Breast epithelium (tissue), 4 donors: ENCODE results near the gene NRIP2. TPM values are rescaled to one million over a fixed set of nuclear protein-coding genes. Genes with fewer than 3 reads are reported as not detected.

ENCODE experiments used
- DNase-seq, 2 donors: peaks; one replicate each; pipeline ENCODE4 v3.0.0-alpha.2; 2019; ENCODE audit warnings: low spot score in 2 of 2
- H3K27ac ChIP-seq, 2 donors: fragments of 200-600 bp; sonication (generic) in 1 of 2; one replicate each; pipeline ENCODE4 v1.5.1; 2016 to 2019; ENCODE audit warnings: mild to moderate bottlenecking in 1 of 2
- H3K27me3 ChIP-seq, 2 donors: fragments of 200-600 bp; sonication (generic) in 1 of 2; one replicate each; pipeline versions ENCODE4 v1.5.1 to v1.6.0; 2017 to 2019; ENCODE audit warnings: control low read depth in 1 of 2, mild to moderate bottlenecking in 1 of 2
- H3K36me3 ChIP-seq: fragments of 200-600 bp; one replicate; pipeline ENCODE4 v1.5.1; 2019
- H3K4me1 ChIP-seq, 2 donors: fragments of 200-600 bp; sonication (generic); one replicate each; pipeline ENCODE4 v1.5.1; 2016 to 2019; ENCODE audit warnings: control low read depth in 1 of 2
- H3K4me3 ChIP-seq, 3 donors: fragments of 200-600 bp; sonication (generic); 1 replicate in 2 of 3; 2 replicates in 1 of 3; pipeline ENCODE4 v1.5.1; 2016 to 2019; ENCODE audit warnings: mild to moderate bottlenecking in 3 of 3, moderate library complexity in 2 of 3
- H3K9me3 ChIP-seq, 2 donors: fragments of 200-600 bp; sonication (generic) in 1 of 2; one replicate each; pipeline ENCODE4 v1.5.1; 2016 to 2019; ENCODE audit warnings: control low read depth in 1 of 2
- CTCF ChIP-seq, 3 donors: fragments of 450-650 bp; IDR thresholded peaks; one replicate each; pipeline ENCODE4 v1.5.1; 2016 to 2017; ENCODE audit warnings: antibody characterized with exemption in 3 of 3, mild to moderate bottlenecking in 3 of 3, moderate library complexity in 3 of 3
- POLR2A ChIP-seq: fragments of 450-650 bp; IDR thresholded peaks from one replicate; pipeline ENCODE4 v1.6.1; 2016; ENCODE audit warnings: antibody characterized with exemption, mild to moderate bottlenecking, moderate library complexity
- POLR2AphosphoS5 ChIP-seq, 3 donors: sonication (generic); formaldehyde crosslinking; IDR thresholded peaks; one replicate each; pipeline ENCODE4 v1.6.1; 2017; ENCODE audit warnings: antibody characterized with exemption in 3 of 3
- intact Hi-C: fragments of 100-400 bp; cut with DNase I; formaldehyde crosslinking; loops from one replicate; pipeline ENCODE4 v1.15.1; 2023; ENCODE audit warnings: low total_unique reads
- total RNA-seq, 3 donors: library from RNA; depleted of rRNA; stranded (reverse); fragments of >200 nt; gene quantifications; one replicate each; pipeline ENCODE4 v1.1.0, GENCODE V29; 2016

Gene NRIP2
- total RNA-seq: 1 to 10 TPM in 2 of 3 donors, under 1 TPM in 1; 0.16 to 1.6 (median 1.2) TPM

- no peak for DNase-seq
- peak within 1 kb of the TSS in 1 of 2 donors; percentile 62 for H3K27ac ChIP-seq
- H3K36me3 ChIP-seq: no peaks in the 10 kb centered on the region
- peak within 1 kb of the TSS in 2 of 3 donors; percentile 42 to 58 for H3K4me3 ChIP-seq
- no peaks in the 10 kb centered on the region for H3K9me3 ChIP-seq
- no peak for TF ChIP-seq CTCF (IDR thresholded peaks at IDR 0.05)
- no peaks in the 10 kb centered on the region for H3K27me3 ChIP-seq
- intact Hi-C loops: no loop called here
- H3K4me1 ChIP-seq: no peaks in the 10 kb centered on the region
Observed at GRCh38 chr12:2834581-2835491, at the start of gene NRIP2. NRIP2 (minus strand) TSS chr12:2835035; CDS start chr12:2834983, 52 bp downstream.

GRCh38 chr12:2879853-2880252 lies 45.0 kb upstream of the NRIP2 start:
- H3K4me1 ChIP-seq: peaks cover 7 to 13% of the 10 kb centered on the region in 2 donors
- TF ChIP-seq POLR2AphosphoS5 (IDR thresholded peaks at IDR 0.05) (no peak), POLR2A (no peak), CTCF (IDR thresholded peaks at IDR 0.05) (no peak)
- no peak overlapping the region for H3K27ac ChIP-seq
- DNase-seq: no peak
- no peak overlapping the region for H3K4me3 ChIP-seq
- H3K9me3 ChIP-seq: no peaks in the 10 kb centered on the region
- intact Hi-C loops: loop anchor here (5.0 kb wide), 1 partner anchor 68 kb away; the partner anchor contains the start of gene ITFG2
- no peaks in the 10 kb centered on the region for H3K36me3 ChIP-seq
- no peaks in the 10 kb centered on the region for H3K27me3 ChIP-seq

GRCh38 chr12:2877953-2878732 lies 43.3 kb upstream of the NRIP2 start:
- no peaks in the 10 kb centered on the region for H3K27me3 ChIP-seq
- intact Hi-C loops: loop anchor here (5.0 kb wide), 1 partner anchor 66 kb away; the partner anchor contains the start of gene ITFG2
- no peaks in the 10 kb centered on the region for H3K9me3 ChIP-seq
- peak overlapping the region; percentile 95 to 98 for H3K27ac ChIP-seq
- H3K4me3 ChIP-seq: peak overlapping the region; percentile 77 to 94 (median 90)
- DNase-seq: no peak
- no peak for TF ChIP-seq CTCF (IDR thresholded peaks at IDR 0.05)
- no peak for TF ChIP-seq POLR2AphosphoS5 (IDR thresholded peaks at IDR 0.05)
- no peak for TF ChIP-seq POLR2A
- no peaks in the 10 kb centered on the region for H3K36me3 ChIP-seq
- peaks cover 7 to 13% of the 10 kb centered on the region in 2 donors for H3K4me1 ChIP-seq

- Histone ChIP-seq H3K36me3 (no peaks in the 10 kb centered on the region), H3K4me1 (peaks cover 7 to 13% of the 10 kb centered on the region in 2 donors), H3K4me3 (peak within 1 kb of the TSS; percentile 77 to 94 (median 90)), H3K9me3 (no peaks in the 10 kb centered on the region), H3K27ac (peak within 1 kb of the TSS; percentile 95 to 98), H3K27me3 (no peaks in the 10 kb centered on the region)
- peak; percentile 70 for TF ChIP-seq POLR2A
- no peak for TF ChIP-seq CTCF (IDR thresholded peaks at IDR 0.05)
- TF ChIP-seq POLR2AphosphoS5 (IDR thresholded peaks at IDR 0.05): peak; percentile 38 to 91 (median 54)
- intact Hi-C loops: loop anchor here (5.0 kb wide), 1 partner anchor 65 kb away; the partner anchor contains the start of gene ITFG2
- DNase-seq: peak; percentile 84 to 90
Observed at GRCh38 chr12:2877047-2877952, 42.5 kb upstream of the NRIP2 start, which contains the start of the genes FOXM1 and RHNO1. FOXM1 (minus strand) TSS chr12:2877174; CDS start chr12:2874478, 2,696 bp downstream. RHNO1 (plus strand) TSS chr12:2877223; CDS start chr12:2885367, 8,144 bp downstream.
